Measurements from ENCODE around the gene C11orf16. TPM values are rescaled to one million over a fixed set of nuclear protein-coding genes. Genes with fewer than 3 reads are reported as not detected.
"Not testable (repeated sequence)": the region's sequence is repeated elsewhere in the genome, so short reads cannot be mapped to it uniquely, and the experiment has no call there.

The C11orf16 gene, protein sequence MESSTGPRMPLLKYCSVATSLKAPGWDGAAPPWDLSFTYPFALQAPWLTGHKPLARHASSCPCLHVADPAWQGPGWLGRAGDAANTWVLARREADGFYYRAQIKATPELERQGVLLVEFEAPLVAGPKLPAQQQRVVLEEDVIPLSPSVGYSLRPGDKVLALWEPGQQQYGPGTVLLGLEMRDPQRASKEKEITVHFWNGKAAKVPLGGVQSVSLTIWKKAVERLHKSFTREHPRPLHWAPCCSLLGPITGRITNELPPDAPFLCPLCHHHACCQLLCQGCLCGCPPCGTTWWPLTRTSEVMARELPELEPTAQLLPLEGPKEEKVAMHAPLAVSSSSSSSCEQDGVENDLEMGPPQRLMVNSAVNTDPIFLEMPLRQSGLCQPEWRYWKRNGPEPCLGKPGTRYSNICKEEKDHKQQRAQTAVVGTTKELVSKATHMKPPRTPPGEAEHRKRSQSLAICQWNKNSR
- 0.12 TPM for polyA plus RNA-seq
- long read RNA-seq, donor 1: 0 reads
- long read RNA-seq, donor 2, partial matches to known transcripts: 7 of 12 reads
- long read RNA-seq, donor 2, other reads (novel, unspliced or antisense): 5 of 12 reads
- long read RNA-seq, donor 3: 0 reads
- long read RNA-seq, donor 4: 0 reads
- long read RNA-seq, donor 5: 0 reads
- long read RNA-seq, donor 6: 0 reads
- long read RNA-seq, donor 7: 0 reads
- long read RNA-seq, donor 8: 0 reads
- long read RNA-seq, donor 9: 0 reads
- long read RNA-seq, donor 10: 0 reads
- long read RNA-seq, donor 11: 0 reads

DNA sequence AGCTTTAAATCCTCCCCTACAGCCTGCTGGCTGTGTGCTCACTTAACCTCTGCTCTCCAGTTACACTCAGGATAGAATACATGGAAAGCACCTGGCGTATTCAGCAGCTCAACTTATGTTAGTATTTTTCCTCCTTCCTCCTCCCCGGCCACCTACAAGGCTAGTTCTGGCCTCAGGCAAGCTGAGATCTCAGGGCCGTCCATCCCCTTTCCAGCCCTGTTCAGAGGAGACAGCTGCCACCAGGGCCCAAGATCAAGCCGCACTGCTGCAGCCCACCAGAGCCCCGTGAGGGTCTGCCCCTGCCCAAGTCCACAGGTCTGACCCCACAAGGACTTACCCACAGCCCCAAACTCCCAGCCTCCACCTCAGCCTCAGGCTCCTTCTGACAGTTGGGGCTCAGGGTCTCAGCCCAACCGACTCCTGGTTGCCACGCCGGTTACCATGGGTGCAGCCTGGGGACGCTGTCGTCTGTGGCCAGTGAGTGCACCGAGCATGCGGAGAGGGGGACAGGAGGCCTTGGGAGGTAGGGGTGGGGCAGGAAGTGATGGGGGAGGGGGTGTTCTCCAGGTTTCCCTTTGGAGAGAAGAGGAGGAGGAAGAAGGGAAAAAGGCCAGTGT, at the start of gene C11orf16:
Gene C11orf16 (minus strand): TSS at position 384 of the 617 bp plus-strand sequence. CDS start 639 bp downstream, outside the sequence.
- no peak for DNase-seq
- no peaks in the 10 kb centered on the region for H3K36me3 ChIP-seq (ENCODE audit: control insufficient read depth, insufficient read depth, low read length)
- no CpG with 5 or more reads among the region's 12 CpGs for WGBS (ENCODE audit: insufficient coverage, low lambda C conversion rate)
- H3K9me3 ChIP-seq (ENCODE audit: control insufficient read depth, low read depth, low read length): no peaks in the 10 kb centered on the region
- H3K4me1 ChIP-seq (ENCODE audit: control insufficient read depth, insufficient read depth, low read length): peaks cover 3% of the 10 kb centered on the region
- no peaks in the 10 kb centered on the region for H3K27me3 ChIP-seq (ENCODE audit: control insufficient read depth, insufficient read depth, low read length)
- no peak within 1 kb of the TSS for H3K27ac ChIP-seq (ENCODE audit: low read length)
- no peak within 1 kb of the TSS for H3K4me3 ChIP-seq (ENCODE audit: low read length)

DNA sequence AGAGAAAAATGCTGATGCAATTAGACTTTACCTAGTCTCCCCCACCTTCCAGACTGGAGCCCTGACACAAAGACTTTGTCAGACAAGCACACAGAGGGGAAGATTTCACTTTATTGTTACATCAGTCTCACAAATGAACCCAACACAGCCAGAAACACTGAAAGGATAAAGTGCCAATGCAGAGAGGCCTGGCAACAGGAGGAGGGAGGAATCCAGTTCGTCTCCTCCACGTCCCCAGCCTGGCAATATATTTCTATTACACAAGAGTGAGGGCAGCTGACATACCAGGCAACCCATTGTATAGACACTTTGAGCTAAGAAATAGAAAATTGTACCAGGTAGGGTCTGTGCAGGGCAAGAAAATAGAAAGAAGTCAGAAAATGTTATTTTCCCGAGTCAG, 47.7 kb upstream of the C11orf16 start:
- WGBS (ENCODE audit: insufficient coverage, low lambda C conversion rate): no CpG with 5 or more reads among the region's 3 CpGs
- no peak overlapping the region for H3K27ac ChIP-seq (ENCODE audit: low read length)
- DNase-seq: no peak
- no peaks in the 10 kb centered on the region for H3K27me3 ChIP-seq (ENCODE audit: control insufficient read depth, insufficient read depth, low read length)
- no peaks in the 10 kb centered on the region for H3K36me3 ChIP-seq (ENCODE audit: control insufficient read depth, insufficient read depth, low read length)
- H3K4me3 ChIP-seq (ENCODE audit: low read length): no peak overlapping the region
- no peaks in the 10 kb centered on the region for H3K9me3 ChIP-seq (ENCODE audit: control insufficient read depth, low read depth, low read length)
- H3K4me1 ChIP-seq (ENCODE audit: control insufficient read depth, insufficient read depth, low read length): no peaks in the 10 kb centered on the region

DNA sequence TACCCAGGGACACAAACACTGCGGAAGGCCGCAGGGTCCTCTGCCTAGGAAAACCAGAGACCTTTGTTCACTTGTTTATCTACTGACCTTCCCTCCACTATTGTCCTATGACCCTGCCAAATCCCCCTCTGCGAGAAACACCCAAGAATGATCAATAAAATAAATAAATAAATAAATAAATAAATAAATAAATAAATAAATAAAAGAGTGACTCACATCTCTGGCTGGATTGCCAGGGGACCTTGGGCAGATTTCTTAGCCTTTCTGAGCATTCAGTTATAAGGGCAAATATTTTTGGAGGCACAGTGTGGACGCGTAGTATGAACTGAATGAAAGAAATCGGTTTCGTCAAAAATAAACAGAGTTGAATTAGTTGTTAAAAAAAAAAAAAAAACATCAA, 46.6 kb upstream of the C11orf16 start:
- not testable (repeated sequence) for H3K4me1 ChIP-seq (ENCODE audit: control insufficient read depth, insufficient read depth, low read length)

DNA sequence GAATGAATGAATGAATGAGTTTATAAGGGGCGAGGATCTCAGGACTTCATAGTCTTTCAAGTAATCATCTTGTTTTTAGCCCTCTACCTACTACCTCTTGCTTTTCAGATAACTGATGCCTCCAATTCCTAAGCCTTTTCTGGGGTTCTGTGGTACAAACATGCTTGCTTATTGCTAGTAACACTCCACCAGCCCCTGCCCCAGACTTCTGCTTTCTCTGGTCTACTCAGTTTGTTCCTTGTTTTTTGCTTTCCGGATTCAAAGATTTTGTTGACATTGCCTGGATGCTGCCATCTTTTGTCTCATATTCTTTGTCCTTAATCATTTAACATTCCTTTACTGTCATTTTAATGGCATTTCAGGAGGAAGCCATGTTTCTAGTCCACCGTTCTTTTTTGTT, 40.4 kb upstream of the C11orf16 start:
- Histone ChIP-seq H3K27me3 (ENCODE audit: control insufficient read depth, insufficient read depth, low read length) (no peaks in the 10 kb centered on the region), H3K4me1 (ENCODE audit: control insufficient read depth, insufficient read depth, low read length) (no peaks in the 10 kb centered on the region)
- 100% methylated on average over 1 of the region's 3 CpGs for WGBS (ENCODE audit: insufficient coverage, low lambda C conversion rate)

More for the DNA sequence above, 46.6 kb upstream of the C11orf16 start:
- not testable (repeated sequence) for DNase-seq; H3K27me3 ChIP-seq (ENCODE audit: control insufficient read depth, insufficient read depth, low read length); H3K36me3 ChIP-seq (ENCODE audit: control insufficient read depth, insufficient read depth, low read length); H3K4me3 ChIP-seq (ENCODE audit: low read length); H3K27ac ChIP-seq (ENCODE audit: low read length); H3K9me3 ChIP-seq (ENCODE audit: control insufficient read depth, low read depth, low read length)
- 94% methylated on average over 2 of the region's 7 CpGs for WGBS (ENCODE audit: insufficient coverage, low lambda C conversion rate)

DNA sequence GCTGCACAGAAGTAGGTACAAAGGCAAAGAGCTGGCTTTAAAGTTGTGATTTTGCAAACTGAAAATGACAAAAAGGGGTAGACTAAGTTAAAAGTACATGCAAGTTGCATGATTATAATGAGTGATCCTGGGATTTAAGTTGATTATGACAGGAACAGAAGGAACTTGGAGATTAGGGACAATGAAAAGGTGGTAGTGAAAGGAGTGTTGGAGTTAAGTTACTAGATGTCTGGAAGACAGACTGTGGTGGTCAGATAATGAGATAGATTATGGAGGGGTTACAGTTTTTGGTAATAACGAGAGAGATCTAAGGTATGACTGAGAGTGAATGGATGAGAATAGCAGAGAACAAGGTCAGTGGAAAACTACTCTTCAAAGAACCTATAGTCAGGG, 39.2 kb upstream of the C11orf16 start:
- DNase-seq: no peak
- WGBS (ENCODE audit: insufficient coverage, low lambda C conversion rate): 100% methylated on average over 1 of the region's 1 CpG
- H3K27me3 ChIP-seq (ENCODE audit: control insufficient read depth, insufficient read depth, low read length): no peaks in the 10 kb centered on the region
- no peaks in the 10 kb centered on the region for H3K4me1 ChIP-seq (ENCODE audit: control insufficient read depth, insufficient read depth, low read length)
- no peak overlapping the region for H3K4me3 ChIP-seq (ENCODE audit: low read length)
- H3K27ac ChIP-seq (ENCODE audit: low read length): no peak overlapping the region
- no peaks in the 10 kb centered on the region for H3K9me3 ChIP-seq (ENCODE audit: control insufficient read depth, low read depth, low read length)
- H3K36me3 ChIP-seq (ENCODE audit: control insufficient read depth, insufficient read depth, low read length): peaks cover 2% of the 10 kb centered on the region

More for the DNA sequence above, 40.4 kb upstream of the C11orf16 start:
- no peak for DNase-seq
- Histone ChIP-seq H3K9me3 (ENCODE audit: control insufficient read depth, low read depth, low read length) (no peaks in the 10 kb centered on the region), H3K4me3 (ENCODE audit: low read length) (no peak overlapping the region), H3K36me3 (ENCODE audit: control insufficient read depth, insufficient read depth, low read length) (no peaks in the 10 kb centered on the region), H3K27ac (ENCODE audit: low read length) (no peak overlapping the region)

DNA sequence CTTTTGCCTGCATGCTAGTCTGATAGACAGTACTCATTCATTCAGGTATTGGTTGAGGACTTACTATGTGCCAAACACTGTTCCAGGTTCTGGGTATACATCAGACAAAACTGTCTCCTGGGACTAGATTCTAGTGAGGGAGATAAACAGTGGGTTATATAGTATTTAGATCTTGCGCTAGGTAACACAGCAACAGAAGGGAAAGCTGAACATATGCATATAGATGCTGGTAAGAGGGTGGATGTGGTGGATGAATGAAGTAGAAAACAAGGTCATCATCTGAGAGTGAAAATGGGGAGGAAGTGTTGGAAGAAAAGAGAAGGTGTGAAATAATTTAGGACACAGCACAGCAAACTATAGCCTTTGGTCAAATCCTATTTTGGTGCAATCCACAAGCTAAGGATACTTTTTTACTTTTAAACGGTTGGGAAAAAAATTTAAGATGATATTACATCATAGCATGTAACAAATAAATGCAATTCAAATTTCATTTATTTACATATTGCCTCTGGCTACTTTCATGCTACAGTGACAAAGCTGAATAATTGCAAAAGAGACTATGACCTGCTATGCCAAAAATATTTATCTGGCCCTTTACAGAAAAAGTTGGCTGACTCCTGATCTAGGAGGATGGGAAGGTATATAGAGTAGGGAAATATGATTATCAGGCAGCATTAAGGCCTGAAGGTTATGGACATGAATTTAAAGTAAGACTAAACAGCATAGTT, 38.6 kb upstream of the C11orf16 start:
- no peak for DNase-seq
- peaks cover 2% of the 10 kb centered on the region for H3K36me3 ChIP-seq (ENCODE audit: control insufficient read depth, insufficient read depth, low read length)
- no peak overlapping the region for H3K27ac ChIP-seq (ENCODE audit: low read length)
- H3K4me1 ChIP-seq (ENCODE audit: control insufficient read depth, insufficient read depth, low read length): no peaks in the 10 kb centered on the region
- H3K27me3 ChIP-seq (ENCODE audit: control insufficient read depth, insufficient read depth, low read length): no peaks in the 10 kb centered on the region
- no peak overlapping the region for H3K4me3 ChIP-seq (ENCODE audit: low read length)
- WGBS (ENCODE audit: insufficient coverage, low lambda C conversion rate): 100% methylated on average over 1 of the region's 2 CpGs
- no peaks in the 10 kb centered on the region for H3K9me3 ChIP-seq (ENCODE audit: control insufficient read depth, low read depth, low read length)

DNA sequence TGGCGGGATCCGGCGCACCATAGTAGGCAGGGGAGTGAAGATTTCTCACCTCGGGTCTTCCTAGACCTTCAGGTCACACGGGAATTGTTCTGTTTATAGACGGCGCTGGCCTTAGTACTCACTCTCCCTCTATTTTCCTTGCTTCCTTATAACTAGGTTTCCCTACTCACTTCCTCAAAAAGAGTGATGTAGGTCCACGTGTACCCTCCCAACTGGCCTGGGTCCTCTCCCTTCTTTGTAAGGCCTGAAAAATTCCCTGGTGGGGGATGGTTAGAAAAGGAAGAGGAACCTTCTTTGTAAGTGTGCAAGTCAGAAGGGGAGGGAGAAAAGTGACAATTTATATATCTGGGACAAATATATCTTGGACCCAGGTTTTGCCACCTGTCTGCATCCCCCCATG, 34.4 kb upstream of the C11orf16 start:
- no peak overlapping the region for H3K27ac ChIP-seq (ENCODE audit: low read length)
- WGBS (ENCODE audit: insufficient coverage, low lambda C conversion rate): 77% methylated on average over 3 of the region's 8 CpGs
- DNase-seq: no peak

DNA sequence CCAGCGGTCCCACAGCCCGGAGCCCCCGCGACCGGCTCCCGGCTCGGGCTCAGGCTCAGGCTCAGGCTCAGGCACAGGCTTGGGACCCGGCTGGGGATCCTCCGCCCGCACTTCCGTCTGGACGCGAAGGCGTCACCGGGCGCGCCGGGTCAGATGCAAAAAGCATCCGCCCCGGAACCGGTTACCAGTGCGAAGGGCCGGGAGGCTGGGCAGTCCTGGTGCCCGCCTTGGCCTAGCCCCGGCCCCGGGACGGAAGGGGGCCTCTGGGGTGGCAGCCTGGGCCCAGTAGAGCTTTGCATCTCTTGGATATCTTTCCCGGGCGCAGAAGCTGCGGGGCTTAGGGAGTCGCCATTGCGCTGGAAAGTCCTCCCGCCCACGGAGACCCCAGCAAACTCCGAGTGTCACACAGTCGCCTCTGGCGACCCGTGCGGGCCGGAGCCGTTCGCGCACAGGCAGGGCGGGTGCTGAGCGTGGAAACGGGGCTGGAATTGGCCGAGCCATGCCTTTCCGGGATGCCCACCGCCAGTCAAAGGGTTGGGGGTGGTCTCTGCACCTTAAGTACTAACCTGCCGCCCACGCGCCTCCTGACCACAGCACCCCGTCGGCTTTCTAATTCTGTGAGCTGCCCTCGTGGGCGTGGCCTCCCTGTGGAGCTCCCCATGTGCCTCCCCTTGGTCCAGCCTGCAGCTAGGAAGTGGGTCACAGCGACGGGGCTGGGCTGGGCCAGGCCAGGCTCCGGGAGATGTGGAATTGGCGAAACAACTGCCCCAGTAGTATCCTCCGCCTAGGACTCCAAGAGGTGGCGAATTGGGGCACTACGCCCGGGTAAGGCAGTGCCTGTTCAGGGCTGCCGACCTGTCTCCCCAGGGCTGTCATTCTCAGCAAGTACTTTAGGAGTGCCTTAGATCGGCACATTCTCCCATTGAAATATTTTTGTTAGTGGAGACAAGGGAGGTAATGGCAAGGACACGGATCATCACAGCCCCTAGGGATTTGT, 31.9 kb upstream of the C11orf16 start, which contains the start of gene TMEM9B:
Gene TMEM9B (minus strand): TSS at position 119 of the 997 bp plus-strand sequence. CDS start 129 bp downstream, outside the sequence.
- H3K4me1 ChIP-seq (ENCODE audit: control insufficient read depth, insufficient read depth, low read length): peaks cover 12% of the 10 kb centered on the region
- H3K27me3 ChIP-seq (ENCODE audit: control insufficient read depth, insufficient read depth, low read length): no peaks in the 10 kb centered on the region
- H3K4me3 ChIP-seq (ENCODE audit: low read length): peak within 1 kb of the TSS; percentile 98
- H3K9me3 ChIP-seq (ENCODE audit: control insufficient read depth, low read depth, low read length): no peaks in the 10 kb centered on the region
- DNase-seq: peak; percentile 92 to 97
- peak within 1 kb of the TSS; percentile 99 for H3K27ac ChIP-seq (ENCODE audit: low read length)
- no CpG with 5 or more reads among the region's 67 CpGs for WGBS (ENCODE audit: insufficient coverage, low lambda C conversion rate)
- peaks cover 4% of the 10 kb centered on the region for H3K36me3 ChIP-seq (ENCODE audit: control insufficient read depth, insufficient read depth, low read length)

More for the DNA sequence above, 34.4 kb upstream of the C11orf16 start:
- Histone ChIP-seq H3K4me3 (ENCODE audit: low read length) (no peak overlapping the region), H3K9me3 (ENCODE audit: control insufficient read depth, low read depth, low read length) (no peaks in the 10 kb centered on the region), H3K27me3 (ENCODE audit: control insufficient read depth, insufficient read depth, low read length) (no peaks in the 10 kb centered on the region), H3K36me3 (ENCODE audit: control insufficient read depth, insufficient read depth, low read length) (peaks cover 2% of the 10 kb centered on the region), H3K4me1 (ENCODE audit: control insufficient read depth, insufficient read depth, low read length) (peaks cover 6% of the 10 kb centered on the region)
